Spleen (tissue), 7 donors: ENCODE measurements around the gene TSPAN1.

Source experiments
- POLR2AphosphoS5 ChIP-seq, 3 donors: sonication (generic); formaldehyde crosslinking; IDR thresholded peaks; one replicate each; pipeline ENCODE4 v1.5.1; 2017; ENCODE audit warnings: antibody characterized with exemption in 3 of 3
- TF ChIP-seq, protein P1 (sequence below), 11 experiments: fragments of 200-600 bp in 7 of 11; fragments of 450-650 bp in 4 of 11; sonication (generic) in 4 of 11; IDR thresholded peaks in 8 of 11; conservative IDR thresholded peaks in 3 of 11; 1 replicate in 7 of 11; 2 replicates in 4 of 11; pipeline versions ENCODE4 v1.4.0 to v1.8.0; 2016 to 2021; ENCODE audit warnings: antibody characterized with exemption in 11 of 11, inconsistent platforms in 4 of 11, mild to moderate bottlenecking in 1 of 11
- donor health status: DM: no; HTN: no; CAD: no; lungs with moderate emphysema.
- donor health status: DM: no; HTN: no; CAD: no.
- donor health status: DM: no; HTN: no; CAD: no.

DNA sequence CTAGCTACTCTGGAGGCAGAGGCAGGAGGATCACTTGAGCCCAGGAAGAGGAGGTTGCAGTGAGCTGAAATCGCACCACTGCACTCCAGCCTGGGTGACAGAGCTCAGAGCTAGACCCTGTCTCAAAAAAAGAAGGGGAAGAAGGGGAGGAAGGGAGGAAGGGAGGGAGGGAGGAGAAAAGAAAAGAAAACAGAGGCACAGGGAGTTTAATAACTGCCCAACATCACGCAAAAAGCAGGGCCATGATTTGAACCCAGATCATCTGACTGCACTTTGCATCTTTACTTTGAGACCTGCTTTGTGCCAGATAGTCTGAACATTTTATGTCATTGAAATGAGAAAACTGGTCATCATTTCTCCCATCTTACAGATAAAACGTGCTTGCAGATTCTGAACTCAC lies 30.3 kb downstream of the TSPAN1 start:
- TF ChIP-seq, protein P1, sequence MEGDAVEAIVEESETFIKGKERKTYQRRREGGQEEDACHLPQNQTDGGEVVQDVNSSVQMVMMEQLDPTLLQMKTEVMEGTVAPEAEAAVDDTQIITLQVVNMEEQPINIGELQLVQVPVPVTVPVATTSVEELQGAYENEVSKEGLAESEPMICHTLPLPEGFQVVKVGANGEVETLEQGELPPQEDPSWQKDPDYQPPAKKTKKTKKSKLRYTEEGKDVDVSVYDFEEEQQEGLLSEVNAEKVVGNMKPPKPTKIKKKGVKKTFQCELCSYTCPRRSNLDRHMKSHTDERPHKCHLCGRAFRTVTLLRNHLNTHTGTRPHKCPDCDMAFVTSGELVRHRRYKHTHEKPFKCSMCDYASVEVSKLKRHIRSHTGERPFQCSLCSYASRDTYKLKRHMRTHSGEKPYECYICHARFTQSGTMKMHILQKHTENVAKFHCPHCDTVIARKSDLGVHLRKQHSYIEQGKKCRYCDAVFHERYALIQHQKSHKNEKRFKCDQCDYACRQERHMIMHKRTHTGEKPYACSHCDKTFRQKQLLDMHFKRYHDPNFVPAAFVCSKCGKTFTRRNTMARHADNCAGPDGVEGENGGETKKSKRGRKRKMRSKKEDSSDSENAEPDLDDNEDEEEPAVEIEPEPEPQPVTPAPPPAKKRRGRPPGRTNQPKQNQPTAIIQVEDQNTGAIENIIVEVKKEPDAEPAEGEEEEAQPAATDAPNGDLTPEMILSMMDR (IDR thresholded peaks at IDR 0.05 in 8 of 11, conservative IDR thresholded peaks at IDR 0.05 in 3 of 11) = no peak
- TF ChIP-seq POLR2AphosphoS5 (IDR thresholded peaks at IDR 0.05) = no peak
